Neuronal stem cell (in vitro differentiated cells): ENCODE results near the gene ANXA4.

Experiments used
- DNase-seq: peaks from one replicate; pipeline ENCODE4 v3.0.0-alpha.2; 2013; ENCODE audit warnings: low spot score
- H2AFZ ChIP-seq: one replicate; pipeline ENCODE4 v1.6.1; 2013; ENCODE audit warnings: mild to moderate bottlenecking, low read length, inconsistent platforms
- H2AK5ac ChIP-seq: 2 replicates; pipeline ENCODE4 v1.6.1; 2013; ENCODE audit warnings: low read depth, mild to moderate bottlenecking, inconsistent platforms, low read length, moderate library complexity, mixed read lengths
- H2BK120ac ChIP-seq: 2 replicates; pipeline ENCODE4 v1.6.1; 2013; ENCODE audit warnings: low read depth, mild to moderate bottlenecking, inconsistent platforms, low read length, moderate library complexity, mixed read lengths
- H2BK12ac ChIP-seq: one replicate; pipeline ENCODE4 v1.6.1; 2013; ENCODE audit warnings: low read length, inconsistent platforms
- H2BK15ac ChIP-seq: 2 replicates; pipeline ENCODE4 v1.6.1; 2013; ENCODE audit warnings: mild to moderate bottlenecking, low read length, inconsistent platforms, mixed read lengths
- H2BK5ac ChIP-seq: one replicate; pipeline ENCODE4 v1.6.1; 2013; ENCODE audit warnings: inconsistent platforms, mild to moderate bottlenecking, low read length, moderate library complexity
- H3K14ac ChIP-seq: one replicate; pipeline ENCODE4 v1.6.1; 2013; ENCODE audit warnings: low read length, inconsistent platforms
- H3K18ac ChIP-seq: 2 replicates; pipeline ENCODE4 v1.6.1; 2013; ENCODE audit warnings: low read length, inconsistent platforms
- H3K23ac ChIP-seq: 2 replicates; pipeline ENCODE4 v1.6.1; 2013; ENCODE audit warnings: low read depth, mild to moderate bottlenecking, mixed read lengths, low read length, inconsistent platforms; ENCODE audit not compliant: poor library complexity
- H3K27ac ChIP-seq: replicated peaks from 3 replicates; pipeline ENCODE4 v1.5.1; 2013; ENCODE audit warnings: low read length, inconsistent platforms
- H3K27me3 ChIP-seq, 3 experiments: 2 replicates each; pipeline ENCODE4 v1.6.1; 2013; ENCODE audit warnings: low read length in 3 of 3, mild to moderate bottlenecking in 2 of 3, inconsistent platforms in 1 of 3, low read depth in 1 of 3, mixed read lengths in 1 of 3, moderate library complexity in 1 of 3; ENCODE audit not compliant: control insufficient read depth in 3 of 3, insufficient read depth in 3 of 3
- H3K36me3 ChIP-seq, 2 donors: replicated peaks in 1 of 2; 2 replicates each; pipeline ENCODE4 v1.6.1; 2013; ENCODE audit warnings: low read length in 2 of 2; ENCODE audit not compliant: control insufficient read depth in 2 of 2, insufficient read depth in 2 of 2
- H3K4ac ChIP-seq: 2 replicates; pipeline ENCODE4 v1.6.1; 2013; ENCODE audit warnings: inconsistent platforms, mild to moderate bottlenecking, low read length, moderate library complexity
- H3K4me1 ChIP-seq, 2 donors: 1 replicate in 1 of 2; 2 replicates in 1 of 2; pipeline ENCODE4 v1.6.1; 2013; ENCODE audit warnings: low read length in 2 of 2, low read depth in 1 of 2; ENCODE audit not compliant: control insufficient read depth in 2 of 2, insufficient read depth in 1 of 2
- H3K4me2 ChIP-seq: one replicate; pipeline ENCODE4 v1.6.1; 2013; ENCODE audit warnings: mild to moderate bottlenecking, low read length, inconsistent platforms; ENCODE audit not compliant: insufficient read depth, poor library complexity, severe bottlenecking
- H3K4me3 ChIP-seq, 2 donors: 2 replicates each; pipeline ENCODE4 v1.5.1; 2013; ENCODE audit warnings: low read length in 2 of 2, mild to moderate bottlenecking in 2 of 2, inconsistent platforms in 1 of 2, moderate library complexity in 1 of 2
- H3K79me1 ChIP-seq: one replicate; pipeline ENCODE4 v1.6.1; 2013; ENCODE audit warnings: low read depth, mild to moderate bottlenecking, inconsistent platforms, low read length, moderate library complexity
- H3K9ac ChIP-seq: one replicate; pipeline ENCODE4 v1.6.1; 2013; ENCODE audit warnings: mild to moderate bottlenecking, low read depth, low read length, inconsistent platforms; ENCODE audit not compliant: poor library complexity
- H3K9me3 ChIP-seq, 2 donors: replicated peaks in 1 of 2; 2 replicates each; pipeline versions ENCODE3 to v1.6.1; 2013; ENCODE audit warnings: low read length in 2 of 2, mild to moderate bottlenecking in 2 of 2, inconsistent platforms in 1 of 2, low read depth in 1 of 2, mixed read lengths in 1 of 2, moderate library complexity in 1 of 2; ENCODE audit not compliant: control insufficient read depth in 2 of 2, insufficient read depth in 1 of 2
- H4K8ac ChIP-seq: one replicate; pipeline ENCODE4 v1.6.1; 2013; ENCODE audit warnings: low read depth, mild to moderate bottlenecking, inconsistent platforms, low read length, moderate library complexity
- H4K91ac ChIP-seq: one replicate; pipeline ENCODE4 v1.6.1; 2013; ENCODE audit warnings: low read length, low read depth, mild to moderate bottlenecking, inconsistent platforms; ENCODE audit not compliant: poor library complexity
- WGBS, 2 donors: extraction: QIAGEN DNeasy Blood & Tissue Kit; methylation state at CpG; one replicate each; pipeline ENCODE4 v1.1.7; 2013; ENCODE audit warnings: missing lambda C conversion rate in 2 of 2, mixed read lengths in 1 of 2; ENCODE audit not compliant: insufficient read length in 2 of 2, insufficient replicate concordance in 1 of 2; ENCODE audit errors: extremely low coverage in 2 of 2; 5-methylcytosine and 5-hydroxymethylcytosine counted together

ANXA4 gene

GRCh38 chr2:69847068-69847828 is 105.3 kb downstream of the ANXA4 start:
- no peak overlapping the region for H3K18ac ChIP-seq
- H3K9ac ChIP-seq, result no peak overlapping the region
- H2AFZ ChIP-seq, result no peak overlapping the region
- no peak overlapping the region for H2AK5ac ChIP-seq
- H3K36me3 ChIP-seq, result peaks cover 22 to 95% of the 10 kb centered on the region in 2 donors
- H3K4me3 ChIP-seq, result no peak overlapping the region
- no peak overlapping the region for H3K23ac ChIP-seq
- no peak overlapping the region for H2BK12ac ChIP-seq
- H3K14ac ChIP-seq, result no peak overlapping the region
- WGBS, 2 donors, result no CpG with 5 or more reads among the region's 5 CpGs
- no peaks in the 10 kb centered on the region for H3K79me1 ChIP-seq
- no peak for DNase-seq
- H4K91ac ChIP-seq, result no peak overlapping the region
- no peak overlapping the region for H2BK5ac ChIP-seq
- H3K4ac ChIP-seq, result no peak overlapping the region
- H2BK15ac ChIP-seq, result no peak overlapping the region
- H3K9me3 ChIP-seq, result no peaks in the 10 kb centered on the region
- no peaks in the 10 kb centered on the region for H3K27me3 ChIP-seq
- no peak overlapping the region for H2BK120ac ChIP-seq
- no peak overlapping the region for H4K8ac ChIP-seq
- H3K4me1 ChIP-seq, result no peaks in the 10 kb centered on the region
- H3K4me2 ChIP-seq, result no peak overlapping the region
- H3K27ac ChIP-seq, result no peak overlapping the region

GRCh38 chr2:69848186-69848790 is 106.4 kb downstream of the ANXA4 start:
- Histone ChIP-seq H4K91ac (no peak overlapping the region), H2BK120ac (no peak overlapping the region), H3K79me1 (no peaks in the 10 kb centered on the region), H3K27ac (no peak overlapping the region), H2BK12ac (no peak overlapping the region), H3K9me3 (no peaks in the 10 kb centered on the region), H2BK5ac (no peak overlapping the region), H2AFZ (no peak overlapping the region), H3K18ac (no peak overlapping the region), H4K8ac (no peak overlapping the region), H3K36me3 (peaks cover 22 to 95% of the 10 kb centered on the region in 2 donors), H2AK5ac (no peak overlapping the region), H3K4me1 (no peaks in the 10 kb centered on the region), H3K9ac (no peak overlapping the region), H3K4ac (no peak overlapping the region), H3K4me3 (no peak overlapping the region), H3K27me3 (no peaks in the 10 kb centered on the region), H2BK15ac (no peak overlapping the region), H3K14ac (no peak overlapping the region), H3K23ac (no peak overlapping the region), H3K4me2 (no peak overlapping the region)
- no CpG with 5 or more reads among the region's 7 CpGs for WGBS, 2 donors
- no peak for DNase-seq

- WGBS, 2 donors, result no CpG with 5 or more reads among the region's 2 CpGs
Observed at GRCh38 chr2:69858261-69858660, 116.3 kb downstream of the ANXA4 start.

GRCh38 chr2:69863298-69863697 is 121.4 kb downstream of the ANXA4 start:
- Histone ChIP-seq H2BK5ac (no peak overlapping the region), H3K36me3 (peaks cover 9 to 66% of the 10 kb centered on the region in 2 donors), H3K9me3 (no peaks in the 10 kb centered on the region), H3K4me1 (no peaks in the 10 kb centered on the region), H3K14ac (no peak overlapping the region), H3K23ac (no peak overlapping the region), H3K27me3 (no peaks in the 10 kb centered on the region), H2AFZ (no peak overlapping the region), H4K8ac (no peak overlapping the region), H4K91ac (no peak overlapping the region), H3K27ac (no peak overlapping the region), H3K18ac (no peak overlapping the region), H3K9ac (no peak overlapping the region), H3K4me2 (no peak overlapping the region), H2BK12ac (no peak overlapping the region), H2BK120ac (no peak overlapping the region), H3K79me1 (no peaks in the 10 kb centered on the region), H3K4me3 (no peak overlapping the region), H2AK5ac (no peak overlapping the region), H3K4ac (no peak overlapping the region), H2BK15ac (no peak overlapping the region)
- no CpG with 5 or more reads among the region's 1 CpG for WGBS, 2 donors
- no peak for DNase-seq

More at GRCh38 chr2:69858261-69858660, 116.3 kb downstream of the ANXA4 start:
- no peaks in the 10 kb centered on the region for H3K79me1 ChIP-seq
- no peak overlapping the region for H3K14ac ChIP-seq
- no peak overlapping the region for H2AFZ ChIP-seq
- H2BK15ac ChIP-seq, result no peak overlapping the region
- DNase-seq, result no peak
- no peak overlapping the region for H4K8ac ChIP-seq
- H3K27ac ChIP-seq, result no peak overlapping the region
- no peak overlapping the region for H3K4ac ChIP-seq
- H3K23ac ChIP-seq, result no peak overlapping the region
- H3K4me3 ChIP-seq, result no peak overlapping the region
- no peak overlapping the region for H3K18ac ChIP-seq
- H3K36me3 ChIP-seq, result peaks cover 0 to 51% of the 10 kb centered on the region in 2 donors
- H2BK120ac ChIP-seq, result no peak overlapping the region
- no peaks in the 10 kb centered on the region for H3K27me3 ChIP-seq
- H2AK5ac ChIP-seq, result no peak overlapping the region
- H3K4me2 ChIP-seq, result no peak overlapping the region
- no peak overlapping the region for H2BK12ac ChIP-seq
- no peak overlapping the region for H3K9ac ChIP-seq
- no peaks in the 10 kb centered on the region for H3K4me1 ChIP-seq
- H2BK5ac ChIP-seq, result no peak overlapping the region
- no peaks in the 10 kb centered on the region for H3K9me3 ChIP-seq
- no peak overlapping the region for H4K91ac ChIP-seq
